T-helper 17 cell (primary cell): Measurements from ENCODE around the gene HDAC10. TPM values are rescaled to one million over a fixed set of nuclear protein-coding genes. Genes with fewer than 3 reads are reported as not detected.

ENCODE experiments used
- ATAC-seq: fragments of 150-1000 bp; cut with Tn5 transposase; 2 replicates; pipeline ENCODE4 v1.10.0; 2021; ENCODE audit warnings: mild to moderate bottlenecking, moderate library complexity
- DNase-seq, 3 donors: peaks; one replicate each; pipeline versions ENCODE4 v3.0.0 to v3.0.0-alpha.2; 2020 to 2021
- H3K9me3 ChIP-seq: one replicate; pipeline ENCODE4 v1.7.0; 2013; ENCODE audit warnings: low read length, mild to moderate bottlenecking; ENCODE audit not compliant: control insufficient read depth, poor library complexity, severe bottlenecking
- H3K27ac Mint-ChIP-seq: one replicate; pipeline ENCODE4 v1.8.0; 2022; ENCODE audit warnings: mild to moderate bottlenecking, moderate library complexity, mixed read lengths
- H3K27me3 Mint-ChIP-seq: one replicate; pipeline ENCODE4 v1.8.0; 2022; ENCODE audit warnings: mixed read lengths
- H3K36me3 Mint-ChIP-seq: one replicate; pipeline ENCODE4 v1.8.0; 2022; ENCODE audit warnings: low read depth, mixed read lengths
- H3K4me1 Mint-ChIP-seq: one replicate; pipeline ENCODE4 v1.8.0; 2022; ENCODE audit warnings: mild to moderate bottlenecking, mixed read lengths
- H3K4me3 Mint-ChIP-seq: one replicate; pipeline ENCODE4 v1.8.0; 2022; ENCODE audit warnings: mild to moderate bottlenecking, moderate library complexity, mixed read lengths
- total RNA-seq, 4 donors: library from RNA in 2 of 4; stranded (reverse) in 2 of 4; gene quantifications; one replicate each; pipeline ENCODE4 v1.2.3 and lab custom pipeline; 2022 to 2026

The HDAC10 gene
- total RNA-seq, 2 donors from 2014 or later, result 95.5 to 105 TPM

DNA sequence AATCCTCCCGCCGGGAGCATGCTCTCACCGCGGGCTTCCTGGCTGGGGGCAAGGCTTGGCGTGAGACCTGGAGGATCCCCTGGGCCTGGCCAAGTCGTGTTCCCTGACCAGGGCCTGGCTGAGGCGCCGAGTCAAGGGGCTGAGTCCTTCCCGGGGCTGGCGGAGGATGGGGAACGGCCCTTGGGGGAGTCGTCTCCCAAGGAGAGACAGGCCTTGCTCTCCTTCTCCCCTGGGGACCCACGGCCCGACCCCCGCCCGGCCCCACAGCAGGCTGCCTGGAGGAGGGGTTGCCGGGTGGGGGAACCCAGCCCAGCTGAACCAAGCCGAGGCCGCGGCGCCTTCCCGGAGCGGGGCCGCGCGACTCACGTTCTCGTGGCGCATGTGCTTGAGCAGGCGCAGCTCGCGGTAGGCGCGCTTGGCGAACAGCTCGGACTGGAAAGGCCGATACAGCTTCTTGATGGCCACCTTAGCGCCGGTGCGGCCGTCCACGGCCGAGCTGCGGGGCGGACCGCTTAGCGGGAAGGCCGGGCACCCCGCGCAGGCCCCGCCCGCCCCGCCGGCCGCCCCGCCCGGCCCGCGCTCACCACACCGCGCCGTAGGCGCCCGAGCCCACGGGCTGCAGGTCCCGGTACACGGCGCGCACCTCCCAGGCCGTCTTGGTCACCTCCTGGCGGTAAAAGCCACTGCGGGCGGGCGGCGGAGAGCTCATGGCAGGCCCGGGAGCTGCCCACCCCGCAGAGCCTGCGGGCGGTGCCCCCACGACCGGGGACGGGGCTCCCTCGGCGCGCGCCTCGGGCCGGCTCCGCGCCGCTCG is 9.9 kb upstream of the HDAC10 start:
- peaks cover 31% of the 10 kb centered on the region for H3K27me3 Mint-ChIP-seq
- ATAC-seq (peak; percentile 59), DNase-seq (no peak)
- H3K36me3 Mint-ChIP-seq, result no peaks in the 10 kb centered on the region
- H3K27ac Mint-ChIP-seq, result no peak overlapping the region
- no peaks in the 10 kb centered on the region for H3K9me3 ChIP-seq
- peak overlapping the region; percentile 19 for H3K4me3 Mint-ChIP-seq
- H3K4me1 Mint-ChIP-seq, result peaks cover 11% of the 10 kb centered on the region

DNA sequence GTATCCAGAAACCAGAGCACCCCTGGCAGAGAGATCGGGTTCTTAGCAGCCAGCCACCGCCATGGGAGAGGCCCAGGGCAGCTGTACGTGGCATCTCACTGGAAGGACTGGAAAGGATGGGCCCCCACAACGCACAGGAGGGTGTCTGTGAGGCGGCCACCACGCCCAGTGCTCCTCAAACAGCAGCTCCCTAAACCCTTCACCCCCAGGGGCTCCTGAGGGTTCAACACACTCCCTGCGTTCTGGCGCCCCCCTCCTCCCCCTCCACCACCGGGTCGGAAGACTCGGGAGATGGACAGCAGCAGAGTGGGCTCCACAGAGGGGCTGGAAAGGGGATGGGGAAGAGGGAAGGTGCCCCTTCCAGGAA is 9.4 kb upstream of the HDAC10 start:
- peak overlapping the region; percentile 19 for H3K4me3 Mint-ChIP-seq
- H3K4me1 Mint-ChIP-seq, result peaks cover 11% of the 10 kb centered on the region
- no peak for ATAC-seq

DNA sequence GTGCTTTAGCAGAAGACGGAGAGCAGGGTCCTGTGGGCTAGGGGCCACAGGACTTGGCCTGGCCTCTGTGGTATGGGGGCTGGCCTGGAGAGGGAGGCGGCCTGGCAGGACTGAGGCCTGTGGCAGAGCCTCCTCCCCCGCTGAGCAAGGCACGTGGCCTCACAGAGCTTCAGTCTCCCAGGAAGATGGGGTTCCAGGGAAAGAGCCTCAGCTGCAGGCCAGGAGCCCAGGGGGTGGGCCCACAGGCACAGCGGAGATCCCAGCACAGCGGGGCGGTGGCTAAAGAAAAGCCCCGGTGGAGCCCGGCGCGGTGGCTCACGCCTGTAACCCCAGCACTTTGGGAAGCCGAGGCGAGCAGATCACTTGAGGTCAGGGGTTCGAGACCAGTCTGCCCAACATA is 8.2 kb upstream of the HDAC10 start:
- DNase-seq (no peak), ATAC-seq (no peak)
- H3K4me3 Mint-ChIP-seq, result no peak overlapping the region
- no peaks in the 10 kb centered on the region for H3K9me3 ChIP-seq
- peaks cover 31% of the 10 kb centered on the region for H3K27me3 Mint-ChIP-seq
- no peak overlapping the region for H3K27ac Mint-ChIP-seq
- no peaks in the 10 kb centered on the region for H3K36me3 Mint-ChIP-seq
- peaks cover 10% of the 10 kb centered on the region for H3K4me1 Mint-ChIP-seq

More for the DNA sequence above, 9.4 kb upstream of the HDAC10 start:
- H3K27ac Mint-ChIP-seq, result no peak overlapping the region
- no peak for DNase-seq
- H3K27me3 Mint-ChIP-seq, result peaks cover 31% of the 10 kb centered on the region
- no peaks in the 10 kb centered on the region for H3K36me3 Mint-ChIP-seq
- H3K9me3 ChIP-seq, result no peaks in the 10 kb centered on the region

DNA sequence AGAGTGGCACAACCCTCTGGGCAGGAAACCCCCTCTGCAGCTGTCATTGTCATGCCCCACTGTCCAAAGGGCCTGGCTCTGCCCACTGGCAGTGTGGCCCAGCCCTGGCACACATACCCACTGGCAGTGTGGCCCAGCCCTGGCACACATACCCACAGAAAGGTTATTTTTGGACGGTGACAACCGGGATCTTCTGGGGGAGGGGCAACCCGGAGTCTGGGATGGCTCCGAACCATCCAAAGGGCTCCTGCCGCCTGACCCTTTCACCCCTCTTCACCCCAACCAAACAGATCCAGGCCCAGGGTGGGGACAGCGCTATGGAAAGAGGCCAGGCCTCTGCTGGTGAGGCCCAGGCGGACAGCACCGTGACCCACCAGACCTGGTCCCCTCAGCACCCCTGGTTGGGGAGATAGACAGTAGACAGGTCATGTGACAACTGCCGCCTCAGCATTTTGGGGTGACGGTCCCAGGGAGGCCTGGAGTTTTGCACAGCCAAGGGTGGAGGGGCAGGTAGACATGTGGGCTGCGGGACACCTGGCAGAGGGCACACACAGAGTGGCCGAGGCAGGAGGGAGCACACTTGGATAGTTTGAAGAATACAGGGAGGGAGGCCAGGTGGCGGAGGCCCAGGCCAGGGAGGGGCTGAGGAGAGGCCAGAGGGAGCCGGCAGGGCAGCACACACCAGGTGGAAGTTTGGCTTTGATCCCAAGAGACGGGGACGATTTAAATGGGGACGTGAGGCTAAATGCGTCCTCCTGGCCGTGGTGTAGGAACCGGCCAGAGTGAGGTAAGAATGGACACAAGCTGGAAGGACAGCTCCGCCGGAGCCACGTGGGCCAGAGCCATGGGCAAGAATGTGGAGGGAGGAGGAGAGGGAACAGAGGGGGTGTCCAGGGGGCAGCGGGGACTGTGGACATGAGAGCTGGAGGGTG is 7.6 kb upstream of the HDAC10 start:
- DNase-seq (no peak), ATAC-seq (no peak)
- Mint-ChIP-seq H3K4me3 (no peak overlapping the region), H3K27me3 (peaks cover 31% of the 10 kb centered on the region), H3K36me3 (no peaks in the 10 kb centered on the region), H3K4me1 (peaks cover 10% of the 10 kb centered on the region), H3K27ac (no peak overlapping the region)
- no peaks in the 10 kb centered on the region for H3K9me3 ChIP-seq

DNA sequence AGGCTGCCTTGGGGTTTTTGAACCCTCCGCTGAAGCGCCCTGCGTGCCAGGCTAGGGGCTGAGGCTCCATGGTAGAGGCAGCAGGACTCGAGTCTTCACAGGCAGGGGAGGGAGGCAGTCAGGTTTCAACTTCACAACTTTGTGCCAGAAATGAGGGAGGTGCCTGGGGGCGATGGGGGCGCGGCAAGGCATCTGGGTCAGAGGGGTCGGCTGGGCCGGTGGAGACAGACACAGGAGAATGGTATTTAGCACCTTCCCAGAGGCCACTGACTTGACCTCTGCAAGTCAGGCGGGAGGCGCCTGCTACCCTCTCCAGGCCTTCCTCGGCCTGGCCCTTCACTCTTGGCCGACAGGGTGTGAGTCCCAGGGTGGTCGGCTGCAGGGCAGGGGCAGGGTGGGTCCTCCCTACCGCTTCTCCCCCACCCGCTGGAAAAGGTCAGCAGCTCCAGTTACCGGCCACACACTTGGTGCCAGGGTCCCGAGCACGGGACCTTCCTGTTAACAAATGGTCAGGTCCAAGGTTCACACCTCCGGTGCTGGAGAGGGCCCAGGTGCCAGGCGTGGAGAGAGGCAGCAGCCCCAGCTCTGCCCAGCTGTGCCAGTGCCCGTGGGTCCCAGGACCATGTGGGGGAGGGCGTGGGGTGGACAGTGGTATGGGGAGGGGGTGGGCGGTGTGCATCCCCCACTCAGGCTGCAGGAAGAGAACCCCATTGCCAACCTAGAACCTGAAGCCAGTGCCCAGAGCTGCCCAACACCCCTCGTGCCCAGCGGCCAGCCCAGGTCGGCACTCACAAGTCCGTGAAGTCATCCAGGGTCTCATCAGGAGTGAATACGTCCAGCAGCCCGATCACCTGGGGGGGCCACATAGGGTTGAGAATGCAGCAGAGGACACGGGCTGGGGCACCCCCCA is 6.6 kb upstream of the HDAC10 start:
- Mint-ChIP-seq H3K27ac (no peak overlapping the region), H3K36me3 (no peaks in the 10 kb centered on the region), H3K4me3 (no peak overlapping the region), H3K27me3 (peaks cover 24% of the 10 kb centered on the region), H3K4me1 (peaks cover 10% of the 10 kb centered on the region)
- DNase-seq (no peak), ATAC-seq (no peak)
- no peaks in the 10 kb centered on the region for H3K9me3 ChIP-seq

- H3K36me3 Mint-ChIP-seq, result no peaks in the 10 kb centered on the region
- no peaks in the 10 kb centered on the region for H3K9me3 ChIP-seq
- ATAC-seq (no peak), DNase-seq (no peak)
- peaks cover 5% of the 10 kb centered on the region for H3K4me1 Mint-ChIP-seq
- H3K4me3 Mint-ChIP-seq, result no peak overlapping the region
- H3K27ac Mint-ChIP-seq, result no peak overlapping the region
- peaks cover 17% of the 10 kb centered on the region for H3K27me3 Mint-ChIP-seq
These were observed 6.0 kb upstream of the HDAC10 start for GRCh38 chr22:50257041-50257440.

- Mint-ChIP-seq H3K4me1 (peaks cover 4% of the 10 kb centered on the region), H3K27me3 (peaks cover 17% of the 10 kb centered on the region), H3K4me3 (no peak overlapping the region), H3K36me3 (no peaks in the 10 kb centered on the region), H3K27ac (no peak overlapping the region)
- DNase-seq, result no peak
- no peak for ATAC-seq
- H3K9me3 ChIP-seq, result no peaks in the 10 kb centered on the region
These were observed 5.3 kb upstream of the HDAC10 start for GRCh38 chr22:50256258-50256862.

DNA sequence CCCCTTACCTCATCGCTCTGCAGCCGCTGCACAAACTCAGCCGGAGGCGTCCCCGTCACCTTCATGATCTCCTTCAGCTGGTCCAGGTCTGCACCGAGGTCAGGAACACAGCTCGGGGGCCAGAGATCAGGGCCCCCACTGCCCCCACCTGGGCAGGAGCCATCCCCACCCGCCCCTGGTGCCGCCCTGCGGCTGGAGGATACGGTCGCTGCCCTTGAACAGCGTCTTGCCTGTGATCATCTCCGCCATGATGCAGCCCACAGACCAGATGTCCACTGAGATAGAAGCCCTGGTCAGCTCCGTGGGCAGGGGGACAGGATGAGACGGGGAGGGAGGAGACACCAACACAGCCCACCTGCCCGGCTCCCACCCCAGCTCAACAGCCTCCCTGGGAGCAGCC is 4.5 kb upstream of the HDAC10 start:
- Mint-ChIP-seq H3K4me3 (no peak overlapping the region), H3K4me1 (peaks cover 4% of the 10 kb centered on the region), H3K27me3 (peaks cover 17% of the 10 kb centered on the region), H3K27ac (no peak overlapping the region), H3K36me3 (no peaks in the 10 kb centered on the region)
- no peaks in the 10 kb centered on the region for H3K9me3 ChIP-seq
- DNase-seq, result no peak
- no peak for ATAC-seq

GRCh38 chr22:50255099-50255498 is 4.0 kb upstream of the HDAC10 start:
- H3K27me3 Mint-ChIP-seq, result peaks cover 17% of the 10 kb centered on the region
- no peaks in the 10 kb centered on the region for H3K9me3 ChIP-seq
- H3K4me3 Mint-ChIP-seq, result no peak overlapping the region
- no peaks in the 10 kb centered on the region for H3K36me3 Mint-ChIP-seq
- H3K27ac Mint-ChIP-seq, result peak overlapping the region; percentile 53
- H3K4me1 Mint-ChIP-seq, result peaks cover 4% of the 10 kb centered on the region
- DNase-seq, result no peak
- no peak for ATAC-seq

DNA sequence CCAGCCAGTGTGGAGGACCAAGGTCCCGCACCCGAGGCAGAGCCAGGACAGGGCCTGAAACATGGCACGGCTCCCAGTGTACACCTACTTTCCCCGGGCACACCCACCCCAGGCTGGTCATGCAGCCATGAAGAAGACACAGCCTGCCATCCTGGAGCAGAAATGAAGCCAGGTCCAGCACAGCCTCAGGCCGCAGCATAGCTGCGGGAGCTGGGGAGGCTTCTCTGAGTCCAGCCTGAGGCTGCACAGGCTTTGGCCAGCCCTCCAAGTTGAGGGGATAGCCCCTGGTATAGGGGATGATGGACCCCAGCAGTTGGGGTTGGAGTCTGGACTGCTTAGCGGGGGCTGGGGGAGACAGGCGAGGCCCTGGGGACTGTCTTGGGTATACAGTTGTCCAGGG is 2.9 kb upstream of the HDAC10 start:
- ATAC-seq (no peak), DNase-seq (no peak)
- H3K27ac Mint-ChIP-seq, result no peak overlapping the region
- peaks cover 4% of the 10 kb centered on the region for H3K4me1 Mint-ChIP-seq
- H3K4me3 Mint-ChIP-seq, result no peak overlapping the region
- peaks cover 12% of the 10 kb centered on the region for H3K27me3 Mint-ChIP-seq
- H3K36me3 Mint-ChIP-seq, result no peaks in the 10 kb centered on the region
- H3K9me3 ChIP-seq, result no peaks in the 10 kb centered on the region

DNA sequence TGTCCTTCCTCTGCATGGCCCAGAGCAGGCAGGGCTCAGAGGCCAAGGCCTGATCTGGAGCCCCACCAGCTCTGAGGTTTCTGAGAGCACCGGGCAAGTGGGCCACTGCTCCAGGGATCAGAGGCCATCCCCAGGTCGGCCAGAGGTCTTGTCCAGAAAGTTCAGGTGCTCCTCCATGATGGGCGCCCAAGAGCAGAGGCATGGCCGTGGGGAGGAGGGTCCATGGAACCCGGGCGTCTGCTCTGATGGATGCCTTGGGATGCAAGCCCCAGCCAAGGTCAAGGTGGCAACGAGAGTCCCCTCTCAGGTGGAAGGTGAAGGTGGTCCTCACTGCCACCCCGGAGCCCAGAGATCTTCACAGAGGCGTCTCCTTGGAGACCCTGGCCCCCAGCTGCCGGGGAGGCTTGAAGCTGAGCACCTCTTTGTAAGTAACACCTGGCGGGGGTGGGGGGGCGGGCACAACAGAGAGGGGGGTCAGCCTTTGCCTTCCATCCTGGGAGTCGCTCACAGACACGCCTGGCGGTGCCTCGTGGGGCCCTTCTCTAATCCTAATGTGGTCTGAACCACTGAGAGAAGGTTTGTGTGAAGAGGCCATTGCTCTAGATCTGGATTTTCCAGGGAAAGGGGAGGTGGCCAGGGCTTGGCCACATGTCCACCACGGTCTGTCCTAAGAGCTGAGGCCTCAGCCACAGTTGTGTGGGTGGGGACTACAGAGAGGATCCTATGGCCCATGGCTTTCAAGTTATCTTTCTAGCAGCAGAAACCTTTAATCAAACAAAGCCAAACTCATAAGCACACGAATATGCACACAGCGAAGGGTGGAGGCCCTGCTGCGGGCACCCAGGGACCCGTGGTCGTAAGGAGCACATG is 2.2 kb upstream of the HDAC10 start:
- peaks cover 6% of the 10 kb centered on the region for H3K27me3 Mint-ChIP-seq
- H3K9me3 ChIP-seq, result no peaks in the 10 kb centered on the region
- ATAC-seq (no peak), DNase-seq (no peak)
- H3K27ac Mint-ChIP-seq, result no peak overlapping the region
- peaks cover 2% of the 10 kb centered on the region for H3K4me1 Mint-ChIP-seq
- H3K4me3 Mint-ChIP-seq, result no peak overlapping the region
- H3K36me3 Mint-ChIP-seq, result no peaks in the 10 kb centered on the region
